PFSK-1 (cell line): Measurements from ENCODE around the gene FUS.

Experiments
- FOXP2 ChIP-seq: optimal IDR thresholded peaks from 2 replicates; pipeline ENCODE3; 2011; ENCODE audit warnings: borderline replicate concordance, control low read depth, inconsistent platforms; ENCODE audit not compliant: insufficient read depth; ENCODE audit errors: extremely low read length, extremely low read depth
- POLR2AphosphoS5 ChIP-seq: IDR thresholded peaks from 2 replicates; pipeline ENCODE4 v1.6.1; 2012; ENCODE audit warnings: low read depth, mild to moderate bottlenecking, control low read depth, low read length, moderate library complexity
- SIN3A ChIP-seq: IDR thresholded peaks from 2 replicates; pipeline ENCODE4 v1.6.1; 2012; ENCODE audit warnings: mild to moderate bottlenecking, low read length, moderate library complexity, borderline replicate concordance; ENCODE audit not compliant: insufficient read depth
- TAF1 ChIP-seq: IDR thresholded peaks from 2 replicates; pipeline ENCODE4 v1.6.1; 2012; ENCODE audit warnings: low read length, control low read depth, borderline replicate concordance; ENCODE audit not compliant: insufficient read depth
- TF ChIP-seq, protein P1 (sequence below), 2 experiments: IDR thresholded peaks; 2 replicates each; pipeline versions ENCODE4 v1.6.1 to v1.8.0; 2011 to 2012; ENCODE audit warnings: low read depth in 2 of 2, low read length in 2 of 2, control low read depth in 1 of 2, inconsistent platforms in 1 of 2, mild to moderate bottlenecking in 1 of 2, moderate library complexity in 1 of 2; ENCODE audit not compliant: insufficient read depth in 1 of 2

FUS gene

DNA sequence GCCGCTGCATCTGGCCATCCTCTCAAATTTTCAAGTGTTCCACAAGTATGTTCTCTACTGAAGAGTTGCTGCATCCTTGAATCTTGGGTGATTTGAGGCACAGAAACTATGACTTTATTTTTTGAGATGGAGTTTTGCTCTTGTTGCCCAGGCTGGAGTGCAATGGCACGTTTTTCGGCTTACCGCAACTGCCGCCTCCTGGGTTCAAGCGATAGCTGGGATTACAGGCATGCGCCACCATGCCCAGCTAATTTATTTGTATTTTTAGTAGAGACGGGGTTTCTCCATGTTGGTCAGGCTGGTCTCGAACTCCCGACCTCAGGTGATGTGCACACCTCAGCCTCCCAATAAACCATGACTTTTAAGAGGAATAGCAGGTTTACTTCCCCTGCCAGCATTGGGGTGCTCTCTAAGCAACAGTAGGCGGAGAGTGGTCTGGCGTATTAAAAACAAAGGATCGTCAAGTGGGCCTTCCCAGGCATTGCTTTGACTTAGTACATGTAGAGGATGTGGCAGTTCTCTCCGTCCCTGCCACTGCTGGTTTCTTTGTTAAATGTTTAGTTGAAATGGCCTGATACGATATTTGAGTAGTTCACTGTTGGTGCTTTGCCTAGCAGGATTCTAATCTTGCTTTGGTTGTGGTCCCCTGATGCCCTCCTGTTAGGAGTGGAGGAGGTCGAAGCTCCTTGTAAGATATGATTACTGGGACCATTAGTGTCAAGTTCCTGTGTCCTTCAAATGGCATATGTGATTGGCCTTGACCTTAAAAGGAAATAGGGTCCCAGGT, 13.1 kb downstream of the FUS start:
- TF ChIP-seq, protein P1, sequence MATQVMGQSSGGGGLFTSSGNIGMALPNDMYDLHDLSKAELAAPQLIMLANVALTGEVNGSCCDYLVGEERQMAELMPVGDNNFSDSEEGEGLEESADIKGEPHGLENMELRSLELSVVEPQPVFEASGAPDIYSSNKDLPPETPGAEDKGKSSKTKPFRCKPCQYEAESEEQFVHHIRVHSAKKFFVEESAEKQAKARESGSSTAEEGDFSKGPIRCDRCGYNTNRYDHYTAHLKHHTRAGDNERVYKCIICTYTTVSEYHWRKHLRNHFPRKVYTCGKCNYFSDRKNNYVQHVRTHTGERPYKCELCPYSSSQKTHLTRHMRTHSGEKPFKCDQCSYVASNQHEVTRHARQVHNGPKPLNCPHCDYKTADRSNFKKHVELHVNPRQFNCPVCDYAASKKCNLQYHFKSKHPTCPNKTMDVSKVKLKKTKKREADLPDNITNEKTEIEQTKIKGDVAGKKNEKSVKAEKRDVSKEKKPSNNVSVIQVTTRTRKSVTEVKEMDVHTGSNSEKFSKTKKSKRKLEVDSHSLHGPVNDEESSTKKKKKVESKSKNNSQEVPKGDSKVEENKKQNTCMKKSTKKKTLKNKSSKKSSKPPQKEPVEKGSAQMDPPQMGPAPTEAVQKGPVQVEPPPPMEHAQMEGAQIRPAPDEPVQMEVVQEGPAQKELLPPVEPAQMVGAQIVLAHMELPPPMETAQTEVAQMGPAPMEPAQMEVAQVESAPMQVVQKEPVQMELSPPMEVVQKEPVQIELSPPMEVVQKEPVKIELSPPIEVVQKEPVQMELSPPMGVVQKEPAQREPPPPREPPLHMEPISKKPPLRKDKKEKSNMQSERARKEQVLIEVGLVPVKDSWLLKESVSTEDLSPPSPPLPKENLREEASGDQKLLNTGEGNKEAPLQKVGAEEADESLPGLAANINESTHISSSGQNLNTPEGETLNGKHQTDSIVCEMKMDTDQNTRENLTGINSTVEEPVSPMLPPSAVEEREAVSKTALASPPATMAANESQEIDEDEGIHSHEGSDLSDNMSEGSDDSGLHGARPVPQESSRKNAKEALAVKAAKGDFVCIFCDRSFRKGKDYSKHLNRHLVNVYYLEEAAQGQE (IDR thresholded peaks at IDR 0.05; ENCODE audit: insufficient read depth in 1 of 2, low read depth in 2 of 2, low read length in 2 of 2) = no peak
- 0 out of 2 replicates have a peak, but pooled peaks have one; percentile 1 for TF ChIP-seq POLR2AphosphoS5
- TF ChIP-seq SIN3A = no peak

DNA sequence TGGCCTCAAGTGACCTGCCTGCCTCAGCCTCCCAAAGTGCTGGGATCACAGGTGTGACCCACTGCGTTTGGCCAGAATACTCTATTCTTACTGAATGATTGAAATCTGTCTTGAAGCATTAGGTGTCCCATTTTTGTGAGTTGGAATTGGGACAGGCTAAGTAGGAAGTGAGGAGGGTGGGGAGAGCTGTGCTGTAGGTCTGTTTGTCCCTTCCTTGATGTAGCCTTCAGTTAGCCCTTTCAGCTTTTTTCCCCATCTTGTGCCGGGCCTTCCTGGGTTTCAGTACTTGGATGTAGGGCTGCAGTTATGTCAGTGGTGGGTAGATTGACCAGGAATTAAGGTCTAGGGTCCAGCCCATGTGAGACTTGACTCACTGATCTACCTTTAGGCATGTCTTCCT, 13.9 kb downstream of the FUS start:
- TF ChIP-seq SIN3A (no peak), POLR2AphosphoS5 (0 out of 2 replicates have a peak, but pooled peaks have one; percentile 24), FOXP2 (no peak), TAF1 (no peak)
- TF ChIP-seq, protein P1 (IDR thresholded peaks at IDR 0.05; ENCODE audit: insufficient read depth in 1 of 2, low read depth in 2 of 2, low read length in 2 of 2) = no peak

DNA sequence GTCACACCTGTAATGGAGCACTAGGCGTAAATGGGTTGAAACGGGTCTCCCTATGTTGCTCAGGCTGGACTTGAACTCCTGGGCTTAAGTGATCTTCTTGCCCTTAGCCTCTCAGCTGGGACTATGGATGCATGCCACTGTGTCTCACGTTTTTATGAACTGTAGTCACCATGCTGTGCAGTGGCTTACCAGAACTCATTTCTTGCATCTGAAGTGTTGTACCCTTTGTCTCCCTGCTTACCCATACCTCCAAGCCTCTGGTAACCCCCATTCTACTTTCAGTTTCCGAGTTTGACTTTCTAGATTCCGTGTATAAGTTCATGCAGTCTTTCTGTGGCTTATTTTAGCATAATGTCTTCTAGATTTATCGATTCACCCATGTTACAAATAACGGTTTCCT, 15.0 kb downstream of the FUS start:
- TF ChIP-seq, protein P1 (IDR thresholded peaks at IDR 0.05; ENCODE audit: insufficient read depth in 1 of 2, low read depth in 2 of 2, low read length in 2 of 2) = no peak
- TF ChIP-seq FOXP2 (no peak), POLR2AphosphoS5 (no peak; the same call in 1 of the 2 replicates), TAF1 (no peak), SIN3A (no peak)

DNA sequence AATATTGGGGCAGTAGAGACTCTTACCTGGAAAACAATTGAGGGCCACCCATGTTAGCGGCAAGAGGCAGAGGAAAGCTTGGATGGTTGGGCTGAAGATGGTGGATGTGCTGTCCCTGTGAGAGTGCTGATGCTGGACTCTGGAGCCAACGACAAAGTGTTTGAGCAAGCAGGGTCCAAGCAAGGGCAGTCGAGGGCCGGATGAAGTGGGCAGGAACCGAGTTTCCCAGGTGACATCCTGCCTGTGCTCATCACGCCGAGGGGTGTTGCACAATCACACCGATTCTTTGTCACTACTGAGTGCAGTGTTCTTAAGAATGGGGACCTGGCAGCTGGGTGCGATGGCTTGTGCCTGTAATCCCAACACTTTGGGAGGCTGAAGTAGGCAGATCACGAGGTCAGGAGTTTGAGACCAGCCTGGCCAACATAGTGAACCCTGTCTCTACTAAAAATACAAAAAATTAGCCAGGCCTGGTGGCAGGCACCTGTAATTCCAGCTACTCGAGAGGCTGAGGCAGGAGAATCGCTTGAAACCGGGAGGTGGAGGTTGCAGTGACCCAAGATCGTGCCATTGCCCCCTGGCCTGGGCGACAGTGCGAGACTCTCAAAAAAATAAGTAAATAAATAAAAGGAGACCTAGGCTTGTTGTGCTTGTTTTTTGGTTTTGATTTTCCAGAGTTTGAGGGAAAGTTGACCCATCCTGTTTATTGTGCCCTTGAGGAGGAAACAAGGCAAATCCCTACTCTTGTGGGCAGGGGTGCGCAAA, 16.6 kb downstream of the FUS start:
- TF ChIP-seq, protein P1 (IDR thresholded peaks at IDR 0.05; ENCODE audit: insufficient read depth in 1 of 2, low read depth in 2 of 2, low read length in 2 of 2) = 0 out of 4 replicates have a peak, but pooled peaks of 1 of the 2 experiments have one; percentile 29
- TF ChIP-seq POLR2AphosphoS5 (peak; percentile 68), FOXP2 (no peak), SIN3A (no peak)
